ENCODE results near the gene MRPL10. TPM values are rescaled to one million over a fixed set of nuclear protein-coding genes. Genes with fewer than 3 reads are reported as not detected.

The MRPL10 gene
- total RNA-seq, 1 experiment from 2014 or later: 112 TPM

GRCh38 chr17:47774987-47775580, 56.3 kb downstream of the MRPL10 start:
- Histone ChIP-seq H3K27me3 (ENCODE audit: insufficient read depth, low read length) (peaks cover 16% of the 10 kb centered on the region; the same call in 1 of the 2 replicates), H3K4me3 (replicated peaks in 1 of 2; ENCODE audit: low read depth in 1 of 2, low read length in 2 of 2) (no peak overlapping the region), H3K27ac (ENCODE audit: low read depth, low read length) (no peak overlapping the region), H3K9me3 (ENCODE audit: control insufficient read depth in 1 of 2, insufficient read depth in 1 of 2, low read depth in 1 of 2, low read length in 2 of 2) (peaks cover 8 to 10% of the 10 kb centered on the region in 2 experiments; a peak in 1 of 4 replicates), H4K20me1 (ENCODE audit: insufficient read depth) (no peaks in the 10 kb centered on the region), H3K4me2 (ENCODE audit: low read length) (no peak overlapping the region), H3K9ac (ENCODE audit: low read length) (no peak overlapping the region), H3K9me2 (ENCODE audit: insufficient read depth) (no peaks in the 10 kb centered on the region), H3K79me2 (ENCODE audit: insufficient read depth, low read length) (no peaks in the 10 kb centered on the region), H3K36me3 (ENCODE audit: control insufficient read depth in 1 of 2, insufficient read depth in 2 of 2, low read length in 2 of 2) (no peaks in the 10 kb centered on the region), H3K4me1 (ENCODE audit: control insufficient read depth in 1 of 2, insufficient read depth in 2 of 2, low read length in 2 of 2) (no peaks in the 10 kb centered on the region), H2AFZ (ENCODE audit: low read depth, low read length, poor library complexity, severe bottlenecking) (no peak overlapping the region)
- RAD21 ChIA-PET (ENCODE audit: low non-redundant PET in 1 of 2, low total read pairs in 2 of 2, uncharacterized antibody in 2 of 2, unreplicated experiment in 2 of 2): no interaction called here
- no peak for TF ChIP-seq FOSL1 (IDR thresholded peaks at IDR 0.05; ENCODE audit: low read depth)
- TF ChIP-seq CEBPB (IDR thresholded peaks at IDR 0.05; ENCODE audit: low read depth): no peak
- no peak for TF ChIP-seq RAD21 (IDR thresholded peaks at IDR 0.05; ENCODE audit: low read depth)
- no peak for TF ChIP-seq ZFX (IDR thresholded peaks at IDR 0.05)
- no peak for TF ChIP-seq EGR1 (IDR thresholded peaks at IDR 0.05; ENCODE audit: low read depth)
- TF ChIP-seq, protein P1, sequence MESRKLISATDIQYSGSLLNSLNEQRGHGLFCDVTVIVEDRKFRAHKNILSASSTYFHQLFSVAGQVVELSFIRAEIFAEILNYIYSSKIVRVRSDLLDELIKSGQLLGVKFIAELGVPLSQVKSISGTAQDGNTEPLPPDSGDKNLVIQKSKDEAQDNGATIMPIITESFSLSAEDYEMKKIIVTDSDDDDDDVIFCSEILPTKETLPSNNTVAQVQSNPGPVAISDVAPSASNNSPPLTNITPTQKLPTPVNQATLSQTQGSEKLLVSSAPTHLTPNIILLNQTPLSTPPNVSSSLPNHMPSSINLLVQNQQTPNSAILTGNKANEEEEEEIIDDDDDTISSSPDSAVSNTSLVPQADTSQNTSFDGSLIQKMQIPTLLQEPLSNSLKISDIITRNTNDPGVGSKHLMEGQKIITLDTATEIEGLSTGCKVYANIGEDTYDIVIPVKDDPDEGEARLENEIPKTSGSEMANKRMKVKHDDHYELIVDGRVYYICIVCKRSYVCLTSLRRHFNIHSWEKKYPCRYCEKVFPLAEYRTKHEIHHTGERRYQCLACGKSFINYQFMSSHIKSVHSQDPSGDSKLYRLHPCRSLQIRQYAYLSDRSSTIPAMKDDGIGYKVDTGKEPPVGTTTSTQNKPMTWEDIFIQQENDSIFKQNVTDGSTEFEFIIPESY (IDR thresholded peaks at IDR 0.05; ENCODE audit: extremely low read depth, insufficient replicate concordance, low read length): no peak
- TF ChIP-seq ZNF274 (IDR thresholded peaks at IDR 0.05; ENCODE audit: low read depth, low read length): no peak
- TF ChIP-seq POLR2AphosphoS5 (IDR thresholded peaks at IDR 0.05; ENCODE audit: low read depth, low read length): no peak
- no peak for TF ChIP-seq EZH2phosphoT487 (IDR thresholded peaks at IDR 0.05; ENCODE audit: borderline replicate concordance)
- POLR2A ChIA-PET: no interaction called here
- ATAC-seq (no peak), DNase-seq (ENCODE audit: low read depth, low spot score) (no peak)
- intact Hi-C loops (cut with micrococcal nuclease): no loop called here
- CTCF ChIA-PET: interaction anchor here (1.0 to 1.1 kb wide), 2 partner anchors 10 to 120 kb away, joined by 3 to 4 read pairs; partner anchors contain the start of gene SP2
- no TSS peak for BruUV-seq (replicated peaks)

Data from HCT116 (cell line).